ENCODE results near the gene STON1. TPM values are rescaled to one million over a fixed set of nuclear protein-coding genes. Genes with fewer than 3 reads are reported as not detected.

Gene STON1
- total and polyA plus RNA-seq, 2 of the 8 experiments (the other 6 are each of a cell fraction or from before 2014, with no cell fraction given), result 5.0 to 10.1 TPM

- Histone ChIP-seq H3K79me2 (ENCODE audit: control insufficient read depth in 1 of 2, insufficient read depth in 2 of 2, low read length in 2 of 2) (peaks cover 0 to 4% of the 10 kb centered on the region in 2 experiments; a peak in 2 of 4 replicates), H3K9me3 (ENCODE audit: insufficient read depth in 2 of 2, low read depth in 1 of 2, low read length in 1 of 2) (no peaks in the 10 kb centered on the region), H2BK120ac (replicated peaks; ENCODE audit: low read depth, low read length) (no peak overlapping the region), H2BK12ac (ENCODE audit: low read depth, low read length) (no peak overlapping the region), H3K23ac (ENCODE audit: insufficient read length) (no peak overlapping the region), H2BK5ac (ENCODE audit: low read depth, low read length) (no peak overlapping the region), H2AFZ (ENCODE audit: low read length) (no peak overlapping the region), H2BK15ac (ENCODE audit: low read length) (no peak overlapping the region), H3K56ac (replicated peaks; ENCODE audit: insufficient read length, low read depth, low read length) (no peak overlapping the region), H3K27ac (ENCODE audit: low read depth, low read length) (no peak overlapping the region), H4K8ac (ENCODE audit: extremely low read depth, insufficient read depth, low read length) (no peak overlapping the region), H3K27me3 (replicated peaks in 1 of 4; ENCODE audit: control insufficient read depth in 3 of 4, extremely low read depth in 1 of 4, insufficient read depth in 3 of 4, low read length in 3 of 4) (no peaks in the 10 kb centered on the region; a peak in 1 of 7 replicates), H3K36me3 (ENCODE audit: control insufficient read depth in 2 of 4, insufficient read depth in 4 of 4, low read length in 3 of 4) (no peaks in the 10 kb centered on the region), H3K4me1 (replicated peaks in 1 of 4; ENCODE audit: control insufficient read depth in 3 of 4, insufficient read depth in 4 of 4, low read length in 3 of 4) (peaks cover 0 to 21% (median 5%) of the 10 kb centered on the region in 4 experiments; a peak in 5 of 7 replicates), H3K9ac (replicated peaks in 1 of 4; ENCODE audit: extremely low read depth in 1 of 4, low read depth in 3 of 4, low read length in 3 of 4) (no peak overlapping the region), H2BK20ac (ENCODE audit: low read length) (no peak overlapping the region), H4K91ac (replicated peaks; ENCODE audit: insufficient read length, low read length) (no peak overlapping the region), H3K23me2 (ENCODE audit: low read depth, low read length) (peaks cover 3% of the 10 kb centered on the region; the same call in 1 of the 2 replicates), H4K20me1 (replicated peaks in 1 of 2; ENCODE audit: control insufficient read depth in 1 of 2, insufficient read depth in 2 of 2, low read length in 2 of 2) (no peaks in the 10 kb centered on the region), H3K18ac (ENCODE audit: extremely low read depth, low read length) (no peak overlapping the region), H3K4ac (replicated peaks; ENCODE audit: insufficient read length, low read depth, low read length) (no peak overlapping the region), H3K14ac (ENCODE audit: insufficient read length) (no peak overlapping the region), H4K5ac (ENCODE audit: insufficient read length, low read depth, low read length) (no peak overlapping the region), H3K4me2 (ENCODE audit: insufficient read depth in 1 of 2, low read depth in 2 of 2, low read length in 2 of 2) (no peak overlapping the region), H2AK5ac (ENCODE audit: low read depth, low read length) (no peak overlapping the region), H3K79me1 (ENCODE audit: low read depth, low read length) (no peaks in the 10 kb centered on the region), H3K4me3 (ENCODE audit: extremely low read depth in 1 of 4, insufficient read depth in 2 of 4, low read depth in 3 of 4, low read length in 4 of 4) (no peak overlapping the region)
- ChIA-PET POLR2A (ENCODE audit: partially characterized antibody) (no interaction called here), CTCF (ENCODE audit: partially characterized antibody) (interaction anchor here (0.8 to 1.7 kb wide), 4 partner anchors 12 to 56 kb away, joined by 3 to 4 read pairs (median 4); no protein-coding TSS in a partner anchor)
- 88% methylated on average over 2 of the region's 2 CpGs; no CpG with 5 or more reads in 1 of the 2 experiments for WGBS, 2 experiments (ENCODE audit: extremely low coverage in 1 of 2, insufficient coverage in 1 of 2, insufficient read length in 1 of 2, insufficient replicate concordance in 2 of 2, low coverage in 1 of 2, low lambda C conversion rate in 2 of 2, missing lambda C conversion rate in 1 of 2)
- DNase-seq (ENCODE audit: low read depth in 1 of 2, low spot score in 2 of 2), result no peak
- TF ChIP-seq GABPA (IDR thresholded peaks at IDR 0.05; ENCODE audit: borderline replicate concordance, insufficient read depth, low read length), result no peak
- no peak for FAIRE-seq
Observed at GRCh38 chr2:48527226-48527885, 2.6 kb upstream of the STON1 start.
